Osteoblast (primary cell): ENCODE data around the gene NANS. TPM values are rescaled to one million over a fixed set of nuclear protein-coding genes. Genes with fewer than 3 reads are reported as not detected.

Source experiments
- DNase-seq: peaks from one replicate; pipeline ENCODE4 v3.0.0; 2011; ENCODE audit warnings: low spot score, mixed read lengths; ENCODE audit not compliant: insufficient read length; ENCODE audit errors: missing footprints
- H2AFZ ChIP-seq: 2 replicates; pipeline ENCODE4 v1.6.0; 2011; ENCODE audit warnings: mild to moderate bottlenecking, low read length
- H3K27ac ChIP-seq: 2 replicates; pipeline ENCODE4 v1.5.1; 2011; ENCODE audit warnings: mild to moderate bottlenecking, low read depth, low read length, moderate library complexity
- H3K27me3 ChIP-seq: 2 replicates; pipeline ENCODE4 v1.6.0; 2012; ENCODE audit warnings: mild to moderate bottlenecking, control low read depth, inconsistent platforms, low read length, moderate library complexity; ENCODE audit not compliant: insufficient read depth
- H3K36me3 ChIP-seq: 2 replicates; pipeline ENCODE4 v1.5.1; 2011; ENCODE audit warnings: mild to moderate bottlenecking, low read length, control low read depth, moderate library complexity; ENCODE audit not compliant: insufficient read depth
- H3K4me1 ChIP-seq: 2 replicates; pipeline ENCODE4 v1.5.1; 2011; ENCODE audit warnings: mild to moderate bottlenecking, low read length, control low read depth, moderate library complexity; ENCODE audit not compliant: insufficient read depth
- H3K4me2 ChIP-seq: 2 replicates; pipeline ENCODE4 v1.6.0; 2011; ENCODE audit warnings: mild to moderate bottlenecking, low read length; ENCODE audit not compliant: insufficient read depth
- H3K4me3 ChIP-seq: fragments of 200-600 bp; sonication (generic); 3 replicates; pipeline ENCODE4 v1.5.1; 2012; ENCODE audit warnings: mild to moderate bottlenecking, low read length, inconsistent platforms; ENCODE audit not compliant: insufficient read depth
- H3K79me2 ChIP-seq: 2 replicates; pipeline ENCODE4 v1.6.0; 2012; ENCODE audit warnings: mild to moderate bottlenecking, low read length, control low read depth, inconsistent platforms; ENCODE audit not compliant: insufficient read depth
- H3K9me3 ChIP-seq: 2 replicates; pipeline ENCODE4 v1.5.1; 2011; ENCODE audit warnings: low read depth, low read length, control low read depth
- H4K20me1 ChIP-seq: 2 replicates; pipeline ENCODE4 v1.6.0; 2012; ENCODE audit warnings: mild to moderate bottlenecking, low read length, control low read depth; ENCODE audit not compliant: insufficient read depth
- small RNA-seq: library from RNA; depleted of rRNA; stranded (forward); fragments of <200 nt; gene quantifications from one replicate; pipeline ENCODE3, GENCODE V24; 2012
- total RNA-seq: library from RNA; depleted of rRNA; stranded (reverse); fragments of >200 nt; gene quantifications from 2 replicates; pipeline ENCODE4 v1.2.3, GENCODE V29; 2012
- TF ChIP-seq, protein P1 (sequence below): IDR thresholded peaks from 2 replicates; pipeline ENCODE4 v1.5.1; 2011; ENCODE audit warnings: mild to moderate bottlenecking, low read depth, low read length, moderate library complexity; ENCODE audit errors: extremely low read depth

Gene NANS
- total RNA-seq, 1 donor, result 56.1 TPM

DNA sequence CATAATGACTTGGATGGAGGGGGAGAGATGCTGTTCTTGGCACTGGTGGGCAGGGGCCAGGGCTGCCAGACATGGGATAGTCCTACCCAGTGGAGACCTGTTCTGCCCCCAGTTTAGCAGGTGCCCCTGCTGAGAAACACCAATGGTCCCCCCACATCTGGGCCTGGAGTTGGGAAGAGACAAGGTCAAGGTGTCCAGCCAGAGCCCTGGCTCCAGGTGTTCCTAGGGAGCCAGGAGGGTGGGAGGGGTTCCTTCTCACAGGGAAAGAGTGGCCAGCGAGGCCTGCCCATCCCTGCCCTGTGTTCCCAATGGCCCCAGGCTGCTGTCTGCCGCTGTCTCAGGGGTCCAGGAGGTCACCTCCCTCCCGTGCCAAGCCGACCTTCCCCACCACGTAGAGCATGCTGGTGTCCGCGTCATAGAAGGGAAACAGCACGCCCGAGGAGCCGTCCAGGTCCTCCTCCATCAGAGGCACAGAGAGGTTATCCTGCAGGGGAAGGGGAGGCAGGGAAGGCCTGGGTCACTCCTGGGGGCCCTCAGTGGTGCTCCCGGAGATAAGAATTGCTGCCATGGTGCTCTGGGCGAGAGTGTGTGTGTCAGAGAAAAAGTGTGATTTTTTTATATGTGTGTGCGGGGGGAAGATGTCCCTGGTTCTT lies 74.2 kb downstream of the NANS start:
- H3K27ac ChIP-seq, result no peak overlapping the region
- no peaks in the 10 kb centered on the region for H4K20me1 ChIP-seq
- H3K4me2 ChIP-seq, result no peak overlapping the region
- peaks cover 4% of the 10 kb centered on the region for H3K27me3 ChIP-seq
- H3K9me3 ChIP-seq, result no peaks in the 10 kb centered on the region
- H2AFZ ChIP-seq, result no peak overlapping the region
- H3K4me1 ChIP-seq, result no peaks in the 10 kb centered on the region
- H3K4me3 ChIP-seq, result no peak overlapping the region
- peak; percentile 18 for DNase-seq
- H3K79me2 ChIP-seq, result no peaks in the 10 kb centered on the region
- no peaks in the 10 kb centered on the region for H3K36me3 ChIP-seq
- TF ChIP-seq, protein P1, sequence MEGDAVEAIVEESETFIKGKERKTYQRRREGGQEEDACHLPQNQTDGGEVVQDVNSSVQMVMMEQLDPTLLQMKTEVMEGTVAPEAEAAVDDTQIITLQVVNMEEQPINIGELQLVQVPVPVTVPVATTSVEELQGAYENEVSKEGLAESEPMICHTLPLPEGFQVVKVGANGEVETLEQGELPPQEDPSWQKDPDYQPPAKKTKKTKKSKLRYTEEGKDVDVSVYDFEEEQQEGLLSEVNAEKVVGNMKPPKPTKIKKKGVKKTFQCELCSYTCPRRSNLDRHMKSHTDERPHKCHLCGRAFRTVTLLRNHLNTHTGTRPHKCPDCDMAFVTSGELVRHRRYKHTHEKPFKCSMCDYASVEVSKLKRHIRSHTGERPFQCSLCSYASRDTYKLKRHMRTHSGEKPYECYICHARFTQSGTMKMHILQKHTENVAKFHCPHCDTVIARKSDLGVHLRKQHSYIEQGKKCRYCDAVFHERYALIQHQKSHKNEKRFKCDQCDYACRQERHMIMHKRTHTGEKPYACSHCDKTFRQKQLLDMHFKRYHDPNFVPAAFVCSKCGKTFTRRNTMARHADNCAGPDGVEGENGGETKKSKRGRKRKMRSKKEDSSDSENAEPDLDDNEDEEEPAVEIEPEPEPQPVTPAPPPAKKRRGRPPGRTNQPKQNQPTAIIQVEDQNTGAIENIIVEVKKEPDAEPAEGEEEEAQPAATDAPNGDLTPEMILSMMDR, result no peak

DNA sequence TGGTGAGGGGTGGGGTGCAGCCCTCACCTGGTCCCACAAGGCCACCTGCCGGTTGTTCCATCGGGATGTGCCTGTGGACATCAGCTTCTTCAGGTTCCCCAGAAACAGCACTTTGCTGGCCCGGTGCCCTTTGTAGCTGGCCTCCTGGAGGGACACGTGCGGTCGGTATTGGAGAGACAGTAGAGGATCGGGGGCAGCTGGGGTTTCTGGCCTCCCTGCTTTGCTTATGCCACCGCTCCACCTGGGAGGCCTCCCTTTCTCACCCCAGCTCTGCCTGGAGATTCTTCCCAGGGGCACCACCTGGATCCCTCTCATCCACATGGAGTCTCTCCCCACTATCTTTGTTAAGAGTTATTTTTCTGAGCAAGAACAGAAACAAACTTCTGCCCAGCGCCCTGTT lies 75.6 kb downstream of the NANS start:
- TF ChIP-seq, protein P1, result no peak
- H3K79me2 ChIP-seq, result no peaks in the 10 kb centered on the region
- no peaks in the 10 kb centered on the region for H3K4me1 ChIP-seq
- no peak overlapping the region for H3K27ac ChIP-seq
- no peak overlapping the region for H3K4me3 ChIP-seq
- H3K4me2 ChIP-seq, result no peak overlapping the region
- no peak for DNase-seq
- no peak overlapping the region for H2AFZ ChIP-seq
- H4K20me1 ChIP-seq, result no peaks in the 10 kb centered on the region
- peaks cover 8% of the 10 kb centered on the region for H3K27me3 ChIP-seq
- no peaks in the 10 kb centered on the region for H3K9me3 ChIP-seq
- H3K36me3 ChIP-seq, result no peaks in the 10 kb centered on the region

Small RNA genes lying within 50 kb of the gene (small RNA-seq; reads per million reads assigned to genes)
- gene RF00017 (not detected), gene RNU6-918P (not detected)

Other genes starting within 250 kb of the NANS start
- not detected in 2 replicates for gene FOXE1, start 203.5 kb upstream of the NANS start, total RNA-seq
- gene TRMO, start 134.2 kb upstream of the NANS start, total RNA-seq, result 23.9 and 26.5 TPM in 2 replicates
- not detected in 2 replicates for gene HEMGN, start 118.6 kb upstream of the NANS start, total RNA-seq
- gene ANP32B, start 73.4 kb upstream of the NANS start, total RNA-seq, result 12.7 and 13.8 TPM in 2 replicates
- 0.59 and 1.1 TPM in 2 replicates for gene TRIM14, start 62.5 kb downstream of the NANS start, total RNA-seq
- 0.29 and 0.72 TPM in 2 replicates for gene CORO2A, start 135.9 kb downstream of the NANS start, total RNA-seq
- 114 and 128 TPM in 2 replicates for gene TBC1D2, start 198.9 kb downstream of the NANS start, total RNA-seq